Measurements from ENCODE around the gene TSPAN13. TPM values are rescaled to one million over a fixed set of nuclear protein-coding genes. Genes with fewer than 3 reads are reported as not detected.

The TSPAN13 gene
- total RNA-seq, 2 donors from 2014 or later: 34.9 to 51.2 TPM

DNA sequence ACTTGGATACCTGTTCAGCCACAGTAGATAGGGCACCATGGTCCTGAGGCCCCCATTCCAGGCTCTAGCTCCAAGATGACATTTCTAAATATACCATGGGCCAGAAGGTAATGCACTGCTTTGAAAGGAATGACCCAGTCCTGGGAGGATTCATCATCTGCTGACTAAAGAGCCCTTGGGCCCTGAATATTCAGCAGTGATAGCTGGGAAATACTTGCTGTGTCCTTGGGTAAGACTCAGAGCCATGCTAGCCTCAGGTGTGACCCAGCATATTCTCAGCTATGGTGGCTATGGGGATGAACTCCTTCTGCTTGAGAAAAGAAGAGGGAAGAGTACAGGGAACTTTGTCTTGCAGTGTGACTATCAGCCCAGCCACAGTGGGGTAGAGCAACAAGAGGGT is 72.5 kb downstream of the TSPAN13 start:
- no peak for DNase-seq
- H3K9me3 Mint-ChIP-seq: no peaks in the 10 kb centered on the region
- no peak overlapping the region for H3K4me3 Mint-ChIP-seq
- H3K36me3 ChIP-seq (ENCODE audit: control insufficient read depth, insufficient read depth, low read length): no peaks in the 10 kb centered on the region
- no peak overlapping the region for H3K4me3 ChIP-seq (ENCODE audit: low read length)
- H3K4me1 Mint-ChIP-seq: no peaks in the 10 kb centered on the region
- H3K9me3 ChIP-seq (ENCODE audit: control insufficient read depth, low read length): no peaks in the 10 kb centered on the region
- H3K27ac ChIP-seq (ENCODE audit: low read depth, low read length): no peak overlapping the region
- H3K4me1 ChIP-seq (ENCODE audit: control insufficient read depth, insufficient read depth, low read length): no peaks in the 10 kb centered on the region
- H3K27me3 ChIP-seq (ENCODE audit: control insufficient read depth, insufficient read depth, low read length, poor library complexity, severe bottlenecking): no peaks in the 10 kb centered on the region
- TF ChIP-seq, protein P1, sequence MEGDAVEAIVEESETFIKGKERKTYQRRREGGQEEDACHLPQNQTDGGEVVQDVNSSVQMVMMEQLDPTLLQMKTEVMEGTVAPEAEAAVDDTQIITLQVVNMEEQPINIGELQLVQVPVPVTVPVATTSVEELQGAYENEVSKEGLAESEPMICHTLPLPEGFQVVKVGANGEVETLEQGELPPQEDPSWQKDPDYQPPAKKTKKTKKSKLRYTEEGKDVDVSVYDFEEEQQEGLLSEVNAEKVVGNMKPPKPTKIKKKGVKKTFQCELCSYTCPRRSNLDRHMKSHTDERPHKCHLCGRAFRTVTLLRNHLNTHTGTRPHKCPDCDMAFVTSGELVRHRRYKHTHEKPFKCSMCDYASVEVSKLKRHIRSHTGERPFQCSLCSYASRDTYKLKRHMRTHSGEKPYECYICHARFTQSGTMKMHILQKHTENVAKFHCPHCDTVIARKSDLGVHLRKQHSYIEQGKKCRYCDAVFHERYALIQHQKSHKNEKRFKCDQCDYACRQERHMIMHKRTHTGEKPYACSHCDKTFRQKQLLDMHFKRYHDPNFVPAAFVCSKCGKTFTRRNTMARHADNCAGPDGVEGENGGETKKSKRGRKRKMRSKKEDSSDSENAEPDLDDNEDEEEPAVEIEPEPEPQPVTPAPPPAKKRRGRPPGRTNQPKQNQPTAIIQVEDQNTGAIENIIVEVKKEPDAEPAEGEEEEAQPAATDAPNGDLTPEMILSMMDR (conservative IDR thresholded peaks at IDR 0.05): no peak
- H3K27me3 Mint-ChIP-seq (ENCODE audit: insufficient read depth): no peaks in the 10 kb centered on the region
- no peaks in the 10 kb centered on the region for H3K36me3 Mint-ChIP-seq (ENCODE audit: low read depth)
- no peak overlapping the region for H3K27ac Mint-ChIP-seq
- H3K9ac ChIP-seq (ENCODE audit: extremely low read depth, low read length, poor library complexity, severe bottlenecking): no peak overlapping the region

GRCh38 chr7:16833373-16833772 is 79.8 kb downstream of the TSPAN13 start:
- Mint-ChIP-seq H3K4me3 (no peak overlapping the region), H3K27me3 (ENCODE audit: insufficient read depth) (no peaks in the 10 kb centered on the region), H3K4me1 (no peaks in the 10 kb centered on the region), H3K27ac (no peak overlapping the region), H3K36me3 (ENCODE audit: low read depth) (no peaks in the 10 kb centered on the region), H3K9me3 (peaks cover 2% of the 10 kb centered on the region)
- Histone ChIP-seq H3K9me3 (ENCODE audit: control insufficient read depth, low read length) (no peaks in the 10 kb centered on the region), H3K4me1 (ENCODE audit: control insufficient read depth, insufficient read depth, low read length) (no peaks in the 10 kb centered on the region), H3K9ac (ENCODE audit: extremely low read depth, low read length, poor library complexity, severe bottlenecking) (no peak overlapping the region), H3K4me3 (ENCODE audit: low read length) (no peak overlapping the region), H3K27me3 (ENCODE audit: control insufficient read depth, insufficient read depth, low read length, poor library complexity, severe bottlenecking) (no peaks in the 10 kb centered on the region), H3K27ac (ENCODE audit: low read depth, low read length) (no peak overlapping the region), H3K36me3 (ENCODE audit: control insufficient read depth, insufficient read depth, low read length) (no peaks in the 10 kb centered on the region)
- TF ChIP-seq, protein P1 (conservative IDR thresholded peaks at IDR 0.05): no peak
- no peak for DNase-seq
- 88 to 96% methylated on average over 1 of the region's 1 CpG for WGBS, 2 experiments (ENCODE audit: insufficient coverage in 1 of 2, insufficient read length in 1 of 2)

Other genes with a start within 250 kb of the TSPAN13 start
- gene LRRC72, start 226.9 kb upstream of the TSPAN13 start, total RNA-seq: not detected
- gene ANKMY2, start 108.0 kb upstream of the TSPAN13 start, total RNA-seq: 10 to 100 TPM; 37.7 to 73.4 TPM
- 10 to 100 TPM; 75.1 to 87.7 TPM for gene BZW2, start 107.6 kb upstream of the TSPAN13 start, total RNA-seq
- not detected for gene AGR2, start 51.2 kb downstream of the TSPAN13 start, total RNA-seq
- not detected for gene AGR3, start 128.2 kb downstream of the TSPAN13 start, total RNA-seq